ENCODE data around the gene ZNF576. TPM values are rescaled to one million over a fixed set of nuclear protein-coding genes. Genes with fewer than 3 reads are reported as not detected.
"Not testable (repeated sequence)": the region's sequence is repeated elsewhere in the genome, so short reads cannot be mapped to it uniquely, and the experiment has no call there.

The ZNF576 gene
- total RNA-seq, 2 experiments from 2014 or later = 14.1 to 14.9 TPM

DNA sequence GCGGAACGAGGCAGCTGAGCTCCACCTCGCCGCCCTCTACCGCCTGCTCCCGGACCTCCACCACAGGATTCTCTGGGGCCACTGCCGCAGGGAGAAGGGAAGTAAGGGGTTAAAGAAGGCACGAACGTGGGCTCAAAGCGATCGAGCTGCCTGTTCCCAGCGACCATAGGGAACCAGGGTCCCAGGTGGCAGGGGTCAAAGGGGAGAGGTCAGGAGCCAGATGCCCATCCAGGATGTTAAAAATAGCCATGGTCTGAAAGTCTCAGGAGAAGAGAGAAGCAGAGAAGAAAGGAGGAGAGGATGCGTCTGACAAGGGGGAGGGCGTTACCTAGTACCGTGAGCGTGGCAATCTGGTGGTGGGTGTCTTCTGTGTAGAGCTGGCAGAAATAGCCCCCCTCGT lies 30.4 kb downstream of the ZNF576 start:
- no peak for DNase-seq
- ChIA-PET CTCF (interaction anchor here (0.7 to 2.2 kb wide), 5 partner anchors 25 to 178 kb away, joined by 3 to 5 read pairs (median 3); no protein-coding TSS in a partner anchor), POLR2A (no interaction called here)
- no peak overlapping the region for H3K27ac Mint-ChIP-seq
- peaks cover 9% of the 10 kb centered on the region for H3K27me3 Mint-ChIP-seq
- peaks cover 22% of the 10 kb centered on the region for H3K4me1 Mint-ChIP-seq
- no peaks in the 10 kb centered on the region for H3K36me3 Mint-ChIP-seq (ENCODE audit: low read depth)
- no peak overlapping the region for H3K4me3 Mint-ChIP-seq
- H3K9me3 Mint-ChIP-seq = no peaks in the 10 kb centered on the region

DNA sequence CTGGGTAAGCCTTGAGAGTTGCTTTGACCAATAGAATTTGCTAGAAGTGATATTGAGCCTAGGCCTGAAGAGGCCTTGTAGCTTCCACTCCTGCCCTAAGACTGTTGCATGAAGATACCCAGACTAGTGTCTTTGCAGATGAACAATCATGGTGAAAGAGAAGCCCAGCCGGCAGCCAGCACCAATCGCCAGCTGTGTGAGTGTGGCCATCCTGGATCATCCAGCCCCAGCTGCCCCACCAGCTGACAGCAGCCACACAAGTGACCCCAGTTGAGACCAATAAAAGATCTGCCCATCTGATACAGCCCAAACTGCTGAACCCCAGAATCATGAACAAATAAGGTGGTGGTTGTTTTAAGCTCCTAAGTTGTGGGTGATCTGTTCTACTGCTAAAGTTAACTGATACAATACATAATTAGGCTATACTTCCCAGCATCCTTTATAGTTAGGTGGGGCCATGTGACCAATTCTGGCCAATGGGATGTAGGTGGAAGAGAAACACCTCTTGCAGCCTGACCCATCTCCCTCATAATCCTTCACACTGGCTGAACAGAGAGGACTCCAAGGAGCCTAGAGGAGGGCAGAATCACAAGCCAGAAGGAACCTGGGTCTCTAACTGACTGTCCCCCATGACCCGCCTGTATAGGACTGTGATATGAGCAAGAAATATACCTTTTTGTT lies 32.4 kb downstream of the ZNF576 start:
- H3K36me3 Mint-ChIP-seq (ENCODE audit: low read depth) = no peaks in the 10 kb centered on the region
- ChIA-PET CTCF (interaction anchor here (0.5 to 0.6 kb wide), 2 partner anchors 125 to 1515 kb away, joined by 4 to 5 read pairs; no protein-coding TSS in a partner anchor), POLR2A (no interaction called here)
- peaks cover 15% of the 10 kb centered on the region for H3K27me3 Mint-ChIP-seq
- peaks cover 21% of the 10 kb centered on the region for H3K4me1 Mint-ChIP-seq
- H3K9me3 Mint-ChIP-seq = no peaks in the 10 kb centered on the region
- H3K27ac Mint-ChIP-seq = no peak overlapping the region
- DNase-seq = no peak
- no peak overlapping the region for H3K4me3 Mint-ChIP-seq

DNA sequence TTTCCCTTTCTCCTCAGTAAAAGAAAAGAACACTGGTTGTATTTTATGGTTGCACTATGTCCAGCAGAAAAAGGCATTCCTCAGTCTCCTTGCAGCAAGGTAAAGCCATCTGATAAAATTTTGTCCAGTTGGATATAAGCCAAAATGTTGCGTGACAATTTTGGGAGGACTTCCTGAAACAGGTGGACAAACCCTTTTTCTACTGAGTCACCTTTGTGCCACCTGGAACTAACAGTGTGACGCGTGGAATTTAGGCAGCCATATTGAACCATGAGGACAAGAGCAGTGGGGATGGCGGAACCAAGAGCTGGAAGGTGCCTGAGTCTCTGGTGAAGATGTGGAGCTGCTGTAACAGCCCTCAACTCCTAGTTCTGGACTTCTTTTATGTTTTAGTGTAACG lies 35.1 kb downstream of the ZNF576 start:
- no peaks in the 10 kb centered on the region for H3K9me3 Mint-ChIP-seq
- no peak for DNase-seq
- peaks cover 7% of the 10 kb centered on the region for H3K4me1 Mint-ChIP-seq
- peaks cover 18% of the 10 kb centered on the region for H3K27me3 Mint-ChIP-seq
- ChIA-PET CTCF (no interaction called here), POLR2A (no interaction called here)
- H3K36me3 Mint-ChIP-seq (ENCODE audit: low read depth) = no peaks in the 10 kb centered on the region
- no peak overlapping the region for H3K27ac Mint-ChIP-seq
- no peak overlapping the region for H3K4me3 Mint-ChIP-seq

DNA sequence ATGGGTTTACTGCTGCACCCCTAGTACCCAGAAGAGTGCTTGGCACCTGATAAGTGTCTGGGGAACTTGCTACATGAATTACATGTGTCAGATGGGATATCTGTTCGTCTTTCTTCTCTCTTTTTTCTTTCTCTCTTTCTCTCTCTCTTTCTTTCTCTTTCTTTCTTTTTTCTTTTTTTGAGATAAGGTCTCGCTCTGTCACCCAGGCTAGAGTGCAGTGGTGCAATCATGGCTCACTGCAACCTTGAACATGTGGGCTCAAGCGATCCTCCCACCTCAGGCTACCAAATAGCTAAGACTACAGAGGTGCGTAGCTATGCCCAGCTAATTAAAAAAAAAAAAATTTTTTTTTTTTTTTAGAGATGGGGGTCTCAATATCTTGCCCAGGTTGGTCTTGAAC lies 37.1 kb downstream of the ZNF576 start:
- peaks cover 3% of the 10 kb centered on the region for H3K4me1 Mint-ChIP-seq
- H3K4me3 Mint-ChIP-seq = no peak overlapping the region
- H3K36me3 Mint-ChIP-seq (ENCODE audit: low read depth) = no peaks in the 10 kb centered on the region
- CTCF ChIA-PET = interaction anchor here (1.1 kb wide), 1 partner anchor 121 kb away, joined by 3 read pairs; the partner anchor contains the start of gene SMG9
- no peaks in the 10 kb centered on the region for H3K9me3 Mint-ChIP-seq
- H3K27ac Mint-ChIP-seq = no peak overlapping the region
- POLR2A ChIA-PET = no interaction called here
- DNase-seq = no peak
- peaks cover 25% of the 10 kb centered on the region for H3K27me3 Mint-ChIP-seq

DNA sequence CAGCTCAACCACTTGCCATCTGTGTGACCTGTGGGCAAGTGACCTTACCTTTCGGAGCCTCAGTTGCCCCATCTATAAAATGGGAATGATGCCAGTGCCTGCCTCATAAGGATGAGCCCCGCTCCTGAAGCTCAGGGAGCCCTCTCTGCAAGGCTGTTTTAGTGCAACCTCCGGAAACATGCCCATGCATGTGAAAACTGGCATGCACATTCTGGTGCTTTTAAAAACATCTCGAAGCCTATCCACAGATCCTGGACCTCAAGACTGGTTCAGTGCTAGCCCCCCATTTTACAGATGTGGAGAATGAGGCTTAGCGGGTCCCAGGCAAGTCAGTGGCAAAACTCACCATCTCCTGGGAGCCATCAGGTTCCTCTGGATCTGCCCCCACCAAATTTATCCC lies 37.7 kb downstream of the ZNF576 start:
- Mint-ChIP-seq H3K4me1 (peaks cover 7% of the 10 kb centered on the region), H3K27ac (no peak overlapping the region), H3K36me3 (ENCODE audit: low read depth) (no peaks in the 10 kb centered on the region), H3K27me3 (peaks cover 30% of the 10 kb centered on the region), H3K9me3 (no peaks in the 10 kb centered on the region), H3K4me3 (no peak overlapping the region)
- ChIA-PET CTCF (no interaction called here), POLR2A (no interaction called here)
- DNase-seq = no peak

DNA sequence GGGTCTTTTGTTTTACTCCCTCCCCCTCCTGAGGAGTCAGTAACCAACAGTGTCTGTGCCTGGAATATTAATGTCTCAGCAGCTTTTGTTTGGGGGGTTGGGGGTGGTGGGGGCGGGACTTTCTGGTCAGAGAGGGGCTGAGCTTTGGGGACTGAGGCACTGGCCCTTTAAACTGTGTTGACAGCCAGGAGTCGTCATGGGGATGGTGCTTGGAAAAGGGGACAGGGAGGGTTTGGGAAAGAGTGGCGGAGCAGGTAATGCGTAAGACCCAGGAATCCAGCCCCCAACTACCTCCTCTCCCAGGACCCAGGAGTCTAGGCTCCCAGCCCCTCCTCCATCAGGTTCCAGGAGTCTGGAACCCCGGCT lies 38.1 kb downstream of the ZNF576 start:
- ChIA-PET POLR2A (no interaction called here), CTCF (no interaction called here)
- no peak overlapping the region for H3K4me3 Mint-ChIP-seq
- no peaks in the 10 kb centered on the region for H3K36me3 Mint-ChIP-seq (ENCODE audit: low read depth)
- DNase-seq = no peak
- no peak overlapping the region for H3K27ac Mint-ChIP-seq
- H3K4me1 Mint-ChIP-seq = peaks cover 8% of the 10 kb centered on the region
- no peaks in the 10 kb centered on the region for H3K9me3 Mint-ChIP-seq
- peaks cover 32% of the 10 kb centered on the region for H3K27me3 Mint-ChIP-seq

DNA sequence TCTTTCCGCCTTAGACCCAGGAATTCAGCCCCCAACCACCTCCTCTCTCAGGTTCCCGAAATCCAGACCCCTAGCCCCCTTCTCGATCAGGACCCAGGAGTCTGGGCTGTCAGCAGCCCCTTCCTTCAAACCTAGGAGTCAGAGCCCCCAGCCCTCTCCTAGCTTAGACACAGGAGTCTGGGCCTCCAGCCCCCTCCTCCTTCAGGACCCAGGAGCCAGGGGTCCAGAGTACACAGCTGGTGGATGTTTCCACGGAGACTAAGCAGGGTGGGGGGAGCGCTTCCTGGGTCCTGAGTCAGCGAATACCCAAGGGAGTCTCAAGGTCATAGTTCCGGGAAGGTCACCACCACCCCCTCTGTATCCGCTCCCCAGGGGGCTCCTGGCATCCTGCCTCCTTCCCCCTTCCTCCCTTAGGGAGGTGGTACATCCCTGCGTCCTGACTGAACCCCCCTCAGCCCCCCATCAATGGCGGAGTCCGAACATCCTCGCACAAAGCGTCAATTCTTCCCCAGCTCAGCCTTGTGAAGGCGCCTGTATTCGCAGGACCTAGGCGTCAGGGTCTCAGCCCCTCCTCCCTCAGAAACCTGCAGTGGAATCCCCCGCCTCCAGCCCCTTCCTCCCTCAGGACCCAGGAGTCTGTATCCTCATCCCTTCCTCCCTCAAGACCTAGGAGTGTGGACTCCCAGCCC lies 38.6 kb downstream of the ZNF576 start:
- ChIA-PET CTCF (no interaction called here), POLR2A (no interaction called here)
- DNase-seq = no peak
- Mint-ChIP-seq H3K4me1 (peaks cover 10% of the 10 kb centered on the region), H3K4me3 (no peak overlapping the region), H3K36me3 (ENCODE audit: low read depth) (no peaks in the 10 kb centered on the region), H3K9me3 (no peaks in the 10 kb centered on the region), H3K27ac (no peak overlapping the region), H3K27me3 (peaks cover 33% of the 10 kb centered on the region)

DNA sequence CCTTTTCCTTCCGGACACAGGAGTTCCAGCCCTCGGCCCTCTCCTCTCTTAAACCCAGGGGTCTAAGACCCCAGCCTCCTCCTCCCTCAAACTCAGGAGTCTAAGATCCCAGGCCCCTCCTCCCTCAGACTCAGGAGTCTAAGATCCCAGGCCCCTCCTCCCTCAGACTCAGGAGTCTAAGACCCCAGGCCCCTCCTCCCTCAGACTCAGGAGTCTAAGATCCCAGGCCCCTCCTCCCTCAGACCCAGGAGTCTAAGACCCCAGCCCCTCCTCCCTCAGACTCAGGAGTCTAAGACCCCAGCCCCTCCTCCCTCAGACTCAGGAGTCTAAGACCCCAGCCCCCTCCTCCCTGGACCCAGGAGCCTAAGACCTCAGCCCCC lies 39.2 kb downstream of the ZNF576 start:
- H3K4me3 Mint-ChIP-seq; POLR2A ChIA-PET; DNase-seq; H3K36me3 Mint-ChIP-seq (ENCODE audit: low read depth); H3K27ac Mint-ChIP-seq; H3K9me3 Mint-ChIP-seq; CTCF ChIA-PET: not testable (repeated sequence)
- H3K4me1 Mint-ChIP-seq = peaks cover 13% of the 10 kb centered on the region
- H3K27me3 Mint-ChIP-seq = peaks cover 36% of the 10 kb centered on the region

DNA sequence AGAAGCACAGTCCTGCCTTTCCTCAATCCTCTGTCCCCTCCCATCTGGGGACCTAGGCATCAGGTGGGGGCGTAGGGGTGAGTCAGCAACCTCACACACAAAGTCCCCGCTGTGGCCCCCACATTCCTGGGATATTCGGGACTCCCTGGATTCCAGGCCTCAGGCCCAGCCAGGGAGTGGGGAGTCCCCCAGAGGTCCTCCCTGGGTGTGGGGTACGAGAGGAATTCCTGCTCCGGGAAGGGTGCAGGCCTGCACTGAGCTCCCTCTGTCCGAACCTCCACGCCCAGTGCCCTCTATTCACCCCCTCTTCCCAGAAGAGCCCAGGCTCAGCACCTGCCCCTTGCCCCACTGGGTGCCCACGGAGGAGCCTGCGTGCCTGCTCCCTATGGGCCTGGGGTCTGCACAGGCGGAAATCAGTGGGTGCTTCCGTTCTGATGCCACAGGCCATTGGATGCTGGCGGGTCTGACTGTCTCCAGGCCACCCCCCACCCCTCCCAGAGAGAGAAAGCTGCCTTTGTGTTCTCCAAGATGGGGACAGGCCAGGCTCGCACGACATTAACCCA lies 39.8 kb downstream of the ZNF576 start:
- DNase-seq = no peak
- peaks cover 40% of the 10 kb centered on the region for H3K27me3 Mint-ChIP-seq
- peaks cover under 1% of the 10 kb centered on the region for H3K36me3 Mint-ChIP-seq (ENCODE audit: low read depth)
- ChIA-PET POLR2A (no interaction called here), CTCF (interaction anchor here (1.7 kb wide), 1 partner anchor 11 kb away, joined by 5 read pairs; no protein-coding TSS in a partner anchor)
- H3K27ac Mint-ChIP-seq = no peak overlapping the region
- H3K9me3 Mint-ChIP-seq = no peaks in the 10 kb centered on the region
- H3K4me3 Mint-ChIP-seq = no peak overlapping the region
- H3K4me1 Mint-ChIP-seq = peaks cover 16% of the 10 kb centered on the region

DNA sequence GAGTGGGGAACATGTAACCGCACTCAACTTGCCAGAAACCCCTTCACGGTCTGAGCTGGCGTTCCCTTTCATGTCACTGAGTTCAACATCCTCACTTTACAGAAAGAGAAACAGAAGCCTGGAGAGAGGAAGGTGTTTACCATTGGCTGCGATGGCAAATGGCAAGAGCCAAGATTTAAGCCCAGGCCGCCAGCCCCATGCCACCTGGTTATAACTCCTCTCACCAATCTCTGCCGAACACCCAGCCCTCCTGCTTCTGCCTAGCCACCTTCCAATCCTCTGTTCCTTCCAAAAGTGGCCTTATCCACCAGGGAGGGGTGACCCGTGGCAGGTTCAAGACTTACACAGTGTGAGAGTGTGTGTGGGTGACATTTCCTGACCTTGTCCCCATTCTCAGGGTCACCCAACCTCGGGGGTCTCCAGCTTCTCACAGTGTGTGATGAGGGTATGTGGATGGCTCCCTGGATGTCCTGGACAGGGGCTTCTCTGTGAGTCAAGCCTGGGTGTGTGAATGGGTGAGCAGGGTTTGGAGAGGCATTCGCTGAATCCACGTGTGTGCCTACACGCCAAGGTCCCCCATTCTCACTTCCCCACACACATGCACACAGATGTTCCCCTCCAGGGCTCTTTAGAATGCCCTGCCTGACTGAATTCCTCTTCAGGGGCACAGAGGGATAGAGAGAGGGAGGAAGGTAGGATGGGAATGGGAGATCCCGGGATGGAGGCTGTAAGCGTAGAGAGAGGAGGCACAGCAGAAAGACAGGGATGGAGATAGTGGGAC lies 42.0 kb downstream of the ZNF576 start:
- CTCF ChIA-PET = interaction anchor here (1.7 kb wide), 1 partner anchor 13 kb away, joined by 5 read pairs; no protein-coding TSS in a partner anchor
- peaks cover 20% of the 10 kb centered on the region for H3K4me1 Mint-ChIP-seq
- peaks cover 43% of the 10 kb centered on the region for H3K27me3 Mint-ChIP-seq
- no peaks in the 10 kb centered on the region for H3K9me3 Mint-ChIP-seq
- DNase-seq = no peak
- POLR2A ChIA-PET = no interaction called here
- H3K36me3 Mint-ChIP-seq (ENCODE audit: low read depth) = peaks cover 2% of the 10 kb centered on the region
- peak overlapping the region; percentile 67 for H3K4me3 Mint-ChIP-seq
- no peak overlapping the region for H3K27ac Mint-ChIP-seq

DNA sequence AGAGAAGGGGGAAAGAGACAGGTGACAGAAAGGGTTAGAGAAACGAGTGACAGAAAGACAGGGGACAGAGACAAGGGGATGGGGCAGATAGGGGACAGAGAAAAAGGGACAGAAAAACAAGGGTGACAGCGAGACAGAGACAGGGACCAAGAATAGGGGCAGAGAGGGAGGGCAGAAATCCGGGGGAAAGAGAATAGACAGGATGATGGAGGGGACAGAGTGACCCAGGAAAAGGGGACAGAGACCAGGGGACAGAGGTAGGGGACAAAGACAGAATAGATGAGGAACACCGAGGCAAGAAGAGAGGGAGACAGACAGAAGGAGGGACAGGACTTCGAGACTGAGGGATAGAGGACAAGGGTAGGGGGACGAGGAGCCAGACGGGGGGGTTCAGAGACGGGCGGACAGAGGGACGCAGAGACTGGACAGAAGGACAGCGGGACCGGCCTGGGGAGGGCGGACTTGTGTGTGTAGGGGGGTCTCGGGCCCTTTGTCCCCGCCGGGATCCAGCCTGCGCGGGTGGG lies 42.7 kb downstream of the ZNF576 start:
- CTCF ChIA-PET = no interaction called here
- H3K4me3 Mint-ChIP-seq = peak overlapping the region; percentile 67
- no peak for DNase-seq
- POLR2A ChIA-PET = no interaction called here
- H3K9me3 Mint-ChIP-seq = no peaks in the 10 kb centered on the region
- H3K36me3 Mint-ChIP-seq (ENCODE audit: low read depth) = peaks cover 2% of the 10 kb centered on the region
- H3K4me1 Mint-ChIP-seq = peaks cover 20% of the 10 kb centered on the region
- H3K27me3 Mint-ChIP-seq = peaks cover 43% of the 10 kb centered on the region
- no peak overlapping the region for H3K27ac Mint-ChIP-seq

DNA sequence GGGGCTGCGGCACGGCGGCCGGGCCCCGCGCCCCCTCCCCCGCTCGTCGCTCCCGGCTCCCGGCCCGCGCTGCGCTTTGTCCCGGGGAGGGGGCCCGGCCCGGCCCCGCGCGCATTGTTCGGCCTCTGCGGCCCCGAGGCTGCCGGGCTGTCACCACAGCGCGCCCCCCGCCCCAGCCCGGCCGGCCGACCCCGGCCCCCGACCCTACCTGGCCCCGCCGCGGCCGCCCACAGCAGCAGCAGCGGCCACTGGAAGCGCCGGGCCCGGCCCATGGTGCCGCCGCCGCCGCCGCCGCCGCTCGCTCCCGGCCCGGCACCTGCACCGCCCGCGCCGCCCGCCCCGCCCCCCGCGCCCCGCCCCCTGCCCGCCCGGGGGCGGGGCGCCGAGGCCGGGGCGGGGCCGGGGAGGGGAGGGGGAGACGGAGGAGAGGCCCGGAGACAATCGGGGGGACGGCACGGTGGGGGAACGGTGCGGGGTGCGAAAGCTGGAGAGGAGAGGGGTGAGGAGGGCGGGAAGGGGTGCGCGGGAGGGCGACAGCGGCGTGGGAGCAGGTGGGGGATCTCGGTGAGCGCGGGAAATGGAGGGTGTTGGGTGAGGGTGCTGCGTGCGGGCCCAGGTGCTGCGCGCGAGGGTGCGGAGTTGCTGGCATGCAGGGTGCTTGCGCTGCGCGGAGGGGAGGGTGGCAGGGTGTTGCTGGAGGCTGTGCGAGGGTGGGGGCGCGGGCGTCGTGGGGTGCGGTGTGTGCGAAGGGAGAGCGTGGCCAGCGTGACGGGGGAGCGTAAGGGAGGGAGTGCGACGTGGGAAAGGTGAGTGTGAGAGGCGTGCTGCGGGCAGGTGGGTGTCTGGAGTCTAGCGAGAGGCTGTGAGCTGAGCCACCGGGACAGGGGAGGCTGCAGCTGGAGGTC lies 43.4 kb downstream of the ZNF576 start, which contains the start of gene CADM4:
Gene CADM4, minus strand, starts transcription at position 332 of the 905 bp plus-strand sequence. Its CDS starts 60 bp downstream, at position 272.
- POLR2A ChIA-PET = no interaction called here
- peaks cover 2% of the 10 kb centered on the region for H3K36me3 Mint-ChIP-seq (ENCODE audit: low read depth)
- H3K9me3 Mint-ChIP-seq = no peaks in the 10 kb centered on the region
- H3K27ac Mint-ChIP-seq = peak within 1 kb of the TSS; percentile 69
- DNase-seq = peak; percentile 60
- peaks cover 43% of the 10 kb centered on the region for H3K27me3 Mint-ChIP-seq
- peak within 1 kb of the TSS; percentile 69 for H3K4me3 Mint-ChIP-seq
- CTCF ChIA-PET = interaction anchor here (0.6 kb wide), 1 partner anchor 204 kb away, joined by 3 read pairs; no protein-coding TSS in a partner anchor
- peaks cover 20% of the 10 kb centered on the region for H3K4me1 Mint-ChIP-seq
